H1 (cell line): ENCODE results near the gene DDX23. TPM values are rescaled to one million over a fixed set of nuclear protein-coding genes. Genes with fewer than 3 reads are reported as not detected.
A peak's percentile ranks its signal among the peaks of the same experiment; 100 is the strongest.

Experiments
- CTCF ChIP-seq, 3 experiments: IDR thresholded peaks; 1 replicate in 2 of 3; 2 replicates in 1 of 3; pipeline versions ENCODE4 v1.5.1 to v1.6.1; 2011; ENCODE audit warnings: low read length in 3 of 3, mild to moderate bottlenecking in 3 of 3, inconsistent platforms in 2 of 3, low read depth in 1 of 3, moderate library complexity in 1 of 3; ENCODE audit not compliant: insufficient read depth in 1 of 3; ENCODE audit errors: control extremely low read depth in 1 of 3
- GABPA ChIP-seq: IDR thresholded peaks from 2 replicates; pipeline ENCODE4 v1.6.1; 2011; ENCODE audit warnings: mild to moderate bottlenecking, low read length, moderate library complexity, borderline replicate concordance; ENCODE audit not compliant: insufficient read depth
- HDAC6 ChIP-seq: IDR thresholded peaks from one replicate; pipeline ENCODE4 v1.7.1; 2012; ENCODE audit warnings: low read depth, mild to moderate bottlenecking, inconsistent platforms, low read length, moderate library complexity
- KDM1A ChIP-seq: fragments of 200-600, 300-600 bp; sonication (generic); IDR thresholded peaks from 2 replicates; pipeline ENCODE4 v1.7.1; 2016; ENCODE audit warnings: mild to moderate bottlenecking, low read length, borderline replicate concordance
- MAX ChIP-seq: IDR thresholded peaks from 2 replicates; pipeline ENCODE4 v1.6.1; 2012; ENCODE audit warnings: inconsistent platforms
- SIN3A ChIP-seq, 2 experiments: IDR thresholded peaks in 1 of 2; conservative IDR thresholded peaks in 1 of 2; 2 replicates each; pipeline ENCODE4 v1.6.1; 2011 to 2012; ENCODE audit warnings: low read length in 2 of 2, improper control_type of control experiment in 1 of 2, low read depth in 1 of 2, mild to moderate bottlenecking in 1 of 2
- polyA plus RNA-seq, 7 experiments: library from polyadenylated mRNA; depleted of rRNA in 3 of 7; stranded (reverse) in 5 of 7; unstranded in 2 of 7; fragments of >200 nt in 5 of 7; fragments of 200-250 nt in 2 of 7; gene quantifications; 1 replicate in 5 of 7; 2 replicates in 1 of 7; 4 replicates in 1 of 7; pipeline versions ENCODE4 v1.2.1 to v1.2.3, GENCODE V29; 2011 to 2013; ENCODE audit warnings: missing spikeins in 2 of 7, mixed read lengths in 2 of 7
- total RNA-seq: library from RNA; stranded (reverse); fragmentation: NEBNext Ultra II Directional; extraction: Animal tissue kit (Norgen Biotek cat#: 25700); gene quantifications from 2 replicates; pipeline ENCODE4 v1.2.1, GENCODE V29; 2021
- TF ChIP-seq, protein P1 (sequence below): IDR thresholded peaks from 2 replicates; pipeline ENCODE4 v1.6.1; 2012; ENCODE audit warnings: inconsistent platforms
- TF ChIP-seq, protein P2 (sequence below): IDR thresholded peaks from 2 replicates; pipeline ENCODE4 v1.6.1; 2012; ENCODE audit warnings: low read length, inconsistent platforms

Gene DDX23
- total and polyA plus RNA-seq, 2 of the 8 experiments (the other 6 are each of a cell fraction or from before 2014, with no cell fraction given) = 43.5 to 107 TPM

GRCh38 chr12:48814262-48815125 is 37.5 kb downstream of the DDX23 start (continued):
- TF ChIP-seq, protein P1, sequence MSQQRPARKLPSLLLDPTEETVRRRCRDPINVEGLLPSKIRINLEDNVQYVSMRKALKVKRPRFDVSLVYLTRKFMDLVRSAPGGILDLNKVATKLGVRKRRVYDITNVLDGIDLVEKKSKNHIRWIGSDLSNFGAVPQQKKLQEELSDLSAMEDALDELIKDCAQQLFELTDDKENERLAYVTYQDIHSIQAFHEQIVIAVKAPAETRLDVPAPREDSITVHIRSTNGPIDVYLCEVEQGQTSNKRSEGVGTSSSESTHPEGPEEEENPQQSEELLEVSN = no peak
- TF ChIP-seq HDAC6 = no peak
- TF ChIP-seq MAX = peak; percentile 62; the same call in 1 of the 2 replicates
- TF ChIP-seq, protein P2, sequence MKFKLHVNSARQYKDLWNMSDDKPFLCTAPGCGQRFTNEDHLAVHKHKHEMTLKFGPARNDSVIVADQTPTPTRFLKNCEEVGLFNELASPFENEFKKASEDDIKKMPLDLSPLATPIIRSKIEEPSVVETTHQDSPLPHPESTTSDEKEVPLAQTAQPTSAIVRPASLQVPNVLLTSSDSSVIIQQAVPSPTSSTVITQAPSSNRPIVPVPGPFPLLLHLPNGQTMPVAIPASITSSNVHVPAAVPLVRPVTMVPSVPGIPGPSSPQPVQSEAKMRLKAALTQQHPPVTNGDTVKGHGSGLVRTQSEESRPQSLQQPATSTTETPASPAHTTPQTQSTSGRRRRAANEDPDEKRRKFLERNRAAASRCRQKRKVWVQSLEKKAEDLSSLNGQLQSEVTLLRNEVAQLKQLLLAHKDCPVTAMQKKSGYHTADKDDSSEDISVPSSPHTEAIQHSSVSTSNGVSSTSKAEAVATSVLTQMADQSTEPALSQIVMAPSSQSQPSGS = 0 out of 2 replicates have a peak, but pooled peaks have one; percentile 25
- peak; percentile 50; the same call in 1 of the 2 replicates for TF ChIP-seq GABPA
- no peak; a peak in 1 of 4 replicates for TF ChIP-seq SIN3A (conservative IDR thresholded peaks at IDR 0.05 in 1 of 2, IDR thresholded peaks at IDR 0.05 in 1 of 2; ENCODE audit: low read depth in 1 of 2, low read length in 2 of 2)
- peak in 2 of 3 experiments; percentile 95 to 99; a peak in 3 of 4 replicates for TF ChIP-seq CTCF (IDR thresholded peaks at IDR 0.05; ENCODE audit: control extremely low read depth in 1 of 3, insufficient read depth in 1 of 3, low read depth in 1 of 3, low read length in 3 of 3)
- TF ChIP-seq KDM1A = no peak
